Pons (tissue), 1 donor: Measurements from ENCODE around the gene FASTKD1.
A peak's percentile ranks its signal among the peaks of the same experiment; 100 is the strongest.
"Not testable (repeated sequence)": the region's sequence is repeated elsewhere in the genome, so short reads cannot be mapped to it uniquely, and the experiment has no call there.

Experiments used
- DNase-seq: peaks from one replicate; pipeline ENCODE4 v3.0.0-alpha.2; 2016; ENCODE audit warnings: low spot score

Gene FASTKD1, protein sequence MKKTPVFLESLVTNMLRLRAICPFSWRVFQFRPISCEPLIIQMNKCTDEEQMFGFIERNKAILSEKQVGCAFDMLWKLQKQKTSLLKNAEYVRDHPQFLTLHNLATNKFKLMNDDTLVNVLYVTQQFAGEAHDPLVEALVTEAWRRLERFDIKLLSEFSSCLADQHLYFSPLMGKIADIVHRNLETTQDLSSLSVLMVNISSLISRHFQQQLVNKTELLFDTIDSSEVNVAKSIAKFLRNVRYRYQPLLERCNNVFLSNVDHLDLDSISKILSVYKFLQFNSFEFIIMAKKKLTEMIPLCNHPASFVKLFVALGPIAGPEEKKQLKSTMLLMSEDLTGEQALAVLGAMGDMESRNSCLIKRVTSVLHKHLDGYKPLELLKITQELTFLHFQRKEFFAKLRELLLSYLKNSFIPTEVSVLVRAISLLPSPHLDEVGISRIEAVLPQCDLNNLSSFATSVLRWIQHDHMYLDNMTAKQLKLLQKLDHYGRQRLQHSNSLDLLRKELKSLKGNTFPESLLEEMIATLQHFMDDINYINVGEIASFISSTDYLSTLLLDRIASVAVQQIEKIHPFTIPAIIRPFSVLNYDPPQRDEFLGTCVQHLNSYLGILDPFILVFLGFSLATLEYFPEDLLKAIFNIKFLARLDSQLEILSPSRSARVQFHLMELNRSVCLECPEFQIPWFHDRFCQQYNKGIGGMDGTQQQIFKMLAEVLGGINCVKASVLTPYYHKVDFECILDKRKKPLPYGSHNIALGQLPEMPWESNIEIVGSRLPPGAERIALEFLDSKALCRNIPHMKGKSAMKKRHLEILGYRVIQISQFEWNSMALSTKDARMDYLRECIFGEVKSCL

GRCh38 chr2:169573160-169573973 is at the start of gene FASTKD1:
FASTKD1 (minus strand) TSS chr2:169573865; CDS start chr2:169572029, 1,836 bp downstream.
- DNase-seq: peak; percentile 94

DNA sequence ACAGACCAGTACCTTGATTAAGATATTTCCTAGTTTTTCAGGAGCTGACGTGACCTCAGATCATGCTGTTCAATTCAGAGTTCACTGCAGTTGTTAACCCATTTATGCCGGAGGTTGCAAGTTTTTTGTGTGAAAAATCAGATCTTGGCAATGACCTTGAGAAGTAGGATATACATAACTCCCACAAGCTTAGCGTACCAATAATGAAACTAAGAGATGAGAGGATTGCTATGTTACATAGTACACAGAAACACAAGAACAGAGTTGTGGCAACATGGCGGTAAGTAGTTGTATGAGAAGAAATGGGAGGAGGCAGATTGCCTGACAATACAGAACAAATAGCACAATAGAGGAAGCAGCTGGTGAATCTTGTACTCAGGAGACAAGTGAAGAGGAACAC is 49.6 kb upstream of the FASTKD1 start:
- DNase-seq: no peak

DNA sequence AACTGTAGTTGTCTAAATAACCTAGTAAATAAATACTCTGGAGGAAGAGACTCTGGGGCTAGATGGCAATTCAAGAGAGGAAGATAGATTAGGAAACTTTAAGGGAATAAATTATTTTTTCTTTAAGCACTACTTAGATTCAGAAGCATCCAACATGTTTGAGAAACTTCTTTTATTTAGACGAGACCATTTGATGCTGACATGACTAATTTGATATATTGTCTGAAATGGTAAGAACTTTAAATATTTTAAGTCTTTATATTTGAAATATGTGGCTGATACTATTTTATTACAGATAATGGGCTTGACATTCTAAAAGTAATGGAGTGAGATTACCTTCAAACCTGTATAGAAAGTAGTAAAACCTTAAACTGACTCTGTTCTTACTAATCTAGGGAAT is 46.8 kb upstream of the FASTKD1 start:
- no peak for DNase-seq

- no peak for DNase-seq
Observed at GRCh38 chr2:169619946-169620345, 46.3 kb upstream of the FASTKD1 start.

- DNase-seq: not testable (repeated sequence)
Observed at GRCh38 chr2:169615982-169616381, 42.3 kb upstream of the FASTKD1 start.

GRCh38 chr2:169613876-169614275 is 40.2 kb upstream of the FASTKD1 start:
- no peak for DNase-seq

GRCh38 chr2:169609264-169609663 is 35.6 kb upstream of the FASTKD1 start:
- no peak for DNase-seq

DNA sequence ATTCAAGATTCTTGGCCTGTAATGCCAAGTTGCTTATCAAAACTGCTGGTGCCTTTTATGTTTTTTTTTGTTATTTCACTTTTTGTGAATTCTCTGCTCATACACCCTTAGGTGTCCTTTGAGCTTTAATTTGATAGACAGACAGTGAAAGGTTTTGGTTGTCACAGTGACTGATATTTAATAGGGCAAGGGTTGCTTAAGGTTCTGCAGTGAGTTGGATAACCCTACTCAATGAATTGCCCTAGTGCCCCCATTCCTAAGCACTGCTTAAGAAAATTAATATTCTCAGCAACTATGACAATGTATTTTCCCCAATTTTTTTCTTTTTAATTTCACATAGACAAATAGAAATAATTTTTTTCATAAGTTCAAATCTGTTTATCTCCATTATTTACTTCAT is 25.9 kb upstream of the FASTKD1 start:
- no peak for DNase-seq

DNA sequence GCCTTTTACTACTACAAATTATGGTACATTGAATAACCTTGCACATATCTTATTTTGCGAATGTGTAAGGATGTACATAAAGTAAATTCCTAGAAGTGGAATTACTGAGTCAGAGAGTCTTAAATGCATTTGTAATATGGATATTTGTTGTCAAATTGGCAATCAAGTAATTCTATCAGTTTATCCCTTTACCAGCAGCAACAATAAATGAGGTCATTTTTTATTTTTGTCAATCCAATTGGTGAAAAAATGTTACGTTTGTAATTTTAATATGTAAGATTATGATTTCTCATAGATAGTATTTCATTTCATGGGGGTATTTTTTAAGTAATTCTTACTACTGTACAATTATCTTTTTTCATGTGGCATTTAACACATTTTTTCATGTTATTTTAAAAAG is 25.3 kb upstream of the FASTKD1 start:
- no peak for DNase-seq

DNA sequence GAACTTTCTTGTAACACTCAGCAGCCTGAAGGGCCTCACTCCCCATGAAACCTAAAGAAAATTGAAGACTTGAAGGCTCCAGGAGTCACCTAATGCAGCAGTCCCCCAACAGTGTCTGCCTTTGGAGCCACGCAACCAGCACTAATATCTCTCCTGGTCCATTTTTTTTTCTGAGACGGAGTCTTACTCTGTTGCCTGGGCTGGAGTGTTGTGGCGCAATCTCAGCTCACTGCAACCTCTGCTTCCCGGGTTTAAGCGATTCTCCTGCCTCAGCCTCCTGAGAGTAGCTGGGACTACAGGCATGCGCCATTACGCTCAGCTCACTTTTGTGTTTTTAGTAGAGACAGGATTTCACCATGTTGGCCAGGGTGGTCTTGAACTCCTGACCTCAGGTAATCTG is 22.9 kb upstream of the FASTKD1 start:
- not testable (repeated sequence) for DNase-seq

DNA sequence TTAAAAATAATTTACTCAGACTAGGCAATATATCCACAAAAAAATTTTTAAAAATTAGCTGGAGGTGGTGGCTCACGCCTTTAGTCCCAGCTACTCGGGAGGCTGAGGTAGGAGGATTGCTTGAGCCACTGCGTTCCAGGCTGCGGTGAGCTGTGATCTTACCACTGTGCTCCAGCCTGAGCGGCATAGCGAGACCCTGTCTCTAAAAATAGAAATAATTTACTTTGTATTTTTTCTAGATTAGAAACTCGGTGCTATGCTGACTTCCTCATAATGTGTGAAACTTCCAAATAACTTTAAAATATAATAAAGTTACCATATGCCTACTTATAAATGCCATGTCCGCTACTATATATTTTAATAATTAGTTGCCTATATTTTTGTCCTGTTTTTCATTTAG is 17.1 kb upstream of the FASTKD1 start:
- no peak for DNase-seq

DNA sequence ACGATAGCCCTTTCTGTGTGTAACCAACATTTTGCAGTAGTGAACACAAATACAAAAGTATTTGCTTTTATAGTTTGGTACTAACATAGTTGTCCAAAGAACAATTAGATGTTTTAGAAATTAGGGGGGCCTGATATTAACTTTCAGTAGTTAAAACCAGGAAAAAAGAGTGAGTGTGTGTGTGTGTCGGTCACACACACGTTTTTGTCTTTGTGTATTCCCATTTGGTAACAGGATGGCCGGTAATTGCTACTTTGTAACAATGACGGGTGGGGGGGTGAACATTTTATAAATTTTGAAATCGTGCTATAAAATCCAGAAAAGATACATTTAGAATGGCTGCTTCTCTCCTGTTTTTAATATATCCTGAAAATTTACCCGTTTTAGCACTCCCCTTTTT is 12.0 kb upstream of the FASTKD1 start:
- DNase-seq: no peak

DNA sequence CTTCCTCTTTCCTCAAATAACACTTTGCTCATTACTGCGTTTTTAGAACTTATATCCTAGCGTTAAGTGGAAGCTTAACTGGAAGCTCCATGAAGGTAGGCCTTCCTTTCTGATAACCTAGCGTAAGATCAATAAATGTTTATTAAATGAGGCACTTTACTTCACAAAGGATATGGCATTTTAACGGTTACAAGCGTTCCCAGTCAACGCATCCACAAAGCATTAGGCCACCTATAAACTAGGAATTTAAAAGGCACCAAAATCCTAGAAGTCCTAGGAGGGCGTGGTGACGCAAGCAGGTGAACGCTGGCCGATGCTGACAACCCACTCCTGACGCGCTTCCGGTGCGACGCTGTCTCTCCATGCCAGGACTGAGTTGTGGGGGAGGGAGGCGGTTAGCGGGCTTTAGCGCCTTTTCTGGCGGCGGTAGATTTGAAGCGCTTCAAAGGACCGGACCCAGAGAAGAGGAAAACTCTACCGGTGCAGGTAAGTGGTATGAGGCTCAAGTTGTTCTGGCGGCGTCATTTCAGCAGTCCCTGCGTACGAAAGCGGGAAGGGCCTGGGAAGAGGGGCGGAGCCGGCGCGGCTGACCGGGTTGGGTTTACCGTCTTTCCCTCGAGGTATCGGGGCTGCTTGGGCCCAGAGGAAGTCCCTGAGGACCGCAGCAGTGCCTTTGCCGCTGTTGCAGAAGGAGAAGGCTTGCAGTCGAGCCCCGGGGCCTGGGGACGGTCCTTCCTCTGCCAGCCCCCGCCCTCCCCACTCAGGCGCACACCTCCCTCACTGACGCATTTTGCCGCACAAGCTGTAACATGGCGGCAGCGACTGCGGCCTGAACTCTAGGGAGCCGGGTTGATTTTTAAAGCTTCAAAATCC is 10.6 kb upstream of the FASTKD1 start, which contains the start of gene PPIG:
Gene PPIG (plus strand): TSS at position 347 of the 873 bp plus-strand sequence. CDS start 19,691 bp downstream, outside the sequence.
- peak; percentile 93 for DNase-seq

GRCh38 chr2:169583518-169583917 is 9.9 kb upstream of the FASTKD1 start:
- DNase-seq: no peak

DNA sequence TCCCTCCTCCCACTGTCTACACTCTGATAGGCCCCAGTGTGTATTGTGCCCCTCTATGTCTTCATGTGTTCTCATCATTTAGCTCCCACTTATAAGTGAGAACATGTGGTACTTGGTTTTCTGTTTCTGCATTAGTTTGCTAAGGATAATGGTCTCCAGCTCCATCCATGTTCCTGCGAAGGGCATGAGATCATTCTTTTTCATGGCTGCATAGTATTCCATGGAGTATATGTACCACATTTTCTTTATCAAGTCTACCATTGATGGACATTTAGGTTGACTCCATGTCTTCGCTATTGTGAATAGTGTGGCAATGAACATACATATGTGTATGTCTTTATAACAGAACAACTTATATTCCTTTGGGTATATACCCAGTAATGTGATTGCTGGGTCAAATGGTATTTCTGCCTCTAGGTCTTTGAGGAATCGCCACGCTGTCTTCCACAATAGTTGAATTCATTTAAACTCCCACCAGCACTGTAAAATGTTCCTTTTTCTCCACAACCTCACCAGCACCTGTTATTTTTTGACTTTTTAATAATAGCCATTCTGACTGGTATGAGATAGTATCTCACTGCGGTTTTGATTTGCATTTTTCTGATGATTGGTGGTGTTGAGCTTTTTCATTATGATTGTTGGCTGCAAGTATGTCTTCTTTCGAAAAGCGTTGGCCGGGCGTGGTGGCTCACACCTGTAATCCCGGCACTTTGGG is 9.0 kb upstream of the FASTKD1 start:
- DNase-seq: not testable (repeated sequence)

DNA sequence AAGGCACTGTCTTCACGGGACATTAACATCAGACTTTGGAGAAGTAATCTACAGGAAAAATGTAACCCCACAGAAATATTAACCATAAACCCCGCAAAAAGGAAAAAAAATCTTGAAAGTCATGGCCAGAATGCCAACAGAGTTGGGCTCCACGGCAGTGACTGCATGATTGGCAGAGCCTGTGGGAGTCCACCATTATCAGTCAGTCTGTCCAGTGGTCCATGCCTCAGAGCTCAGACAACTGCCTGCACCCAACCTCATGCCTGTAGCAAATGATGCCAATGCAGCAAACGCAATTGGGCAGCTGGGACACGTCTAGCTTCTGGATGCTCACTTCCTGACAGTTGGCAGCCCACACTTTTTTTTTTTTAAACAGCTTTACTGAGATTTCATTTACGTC is 5.4 kb upstream of the FASTKD1 start:
- DNase-seq: no peak

DNA sequence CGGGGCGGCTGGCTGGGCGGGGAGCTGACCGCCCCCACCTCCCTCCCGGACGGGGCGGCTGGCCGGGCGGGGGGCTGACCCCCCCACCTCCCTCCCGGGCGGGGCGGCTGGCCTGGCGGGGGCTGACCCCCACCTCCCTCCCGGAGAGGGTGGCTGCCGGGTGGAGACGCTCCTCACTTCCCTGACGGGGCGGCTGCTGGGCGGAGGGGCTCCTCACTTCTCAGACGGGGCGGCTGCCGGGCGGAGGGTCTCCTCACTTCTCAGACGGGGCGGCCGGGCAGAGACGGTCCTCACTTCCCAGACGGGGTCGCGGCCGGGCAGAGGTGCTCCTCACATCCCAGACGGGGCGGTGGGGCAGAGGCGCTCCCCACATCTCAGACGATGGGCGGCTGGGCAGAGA is 1.6 kb upstream of the FASTKD1 start:
- not testable (repeated sequence) for DNase-seq

- DNase-seq: not testable (repeated sequence)
Observed at GRCh38 chr2:169574539-169574938, 874 bp upstream of the FASTKD1 start.

DNA sequence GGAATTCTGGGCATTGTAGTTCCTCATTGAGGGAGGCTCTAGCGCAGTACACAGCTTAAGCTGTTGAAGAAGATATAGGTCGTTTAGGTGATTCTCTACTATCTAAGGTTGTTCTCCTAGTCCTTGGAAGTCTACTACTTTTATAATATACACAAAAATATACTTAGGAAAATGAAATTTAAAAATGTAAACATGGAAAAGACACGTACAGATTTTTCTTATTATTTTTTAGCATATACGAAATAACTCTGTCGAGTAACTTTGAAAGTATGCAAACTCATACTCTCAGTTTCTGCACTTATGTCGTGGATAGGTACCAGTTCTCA is 272 bp upstream of the FASTKD1 start:
- no peak for DNase-seq

DNA sequence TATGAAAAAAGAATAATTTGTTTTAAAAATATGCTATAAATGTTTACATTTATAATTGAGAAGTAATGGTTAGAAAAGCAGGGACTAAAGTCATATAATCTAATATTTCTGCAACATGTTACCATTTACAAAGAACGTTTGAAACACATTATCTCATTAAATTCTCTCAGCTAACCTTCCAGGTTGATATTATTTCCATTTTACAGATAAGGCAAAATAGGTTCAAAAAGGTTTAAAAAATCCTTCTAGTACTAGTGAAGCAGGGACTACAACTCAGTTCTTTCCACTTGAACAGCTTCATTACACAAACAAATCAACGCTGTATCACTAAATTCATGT is 875 bp downstream of the FASTKD1 start:
- DNase-seq: no peak

DNA sequence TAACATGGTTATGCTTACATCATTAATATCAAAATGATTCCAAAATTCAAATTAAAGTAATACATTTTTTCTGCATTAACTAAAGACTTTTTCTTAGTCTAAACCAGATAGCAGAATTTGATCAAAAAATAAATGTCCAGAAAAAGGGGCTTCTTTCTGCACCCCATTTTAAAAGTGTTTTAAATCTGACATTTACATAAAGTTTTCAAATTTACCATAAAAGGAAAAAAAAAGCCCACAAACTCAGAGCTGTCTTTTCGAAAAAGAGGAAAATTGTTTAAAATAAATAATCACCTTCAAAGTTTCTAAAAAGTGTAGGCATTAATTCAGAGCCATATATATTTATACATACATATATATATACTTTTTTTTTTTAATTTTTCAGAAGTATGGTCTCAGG is 1.5 kb downstream of the FASTKD1 start:
- no peak for DNase-seq
